NT2/D1 (cell line): ENCODE results near the gene RSU1.

ENCODE experiments used
- SUZ12 ChIP-seq: IDR thresholded peaks from 2 replicates; pipeline ENCODE4 v1.6.1; 2011; ENCODE audit not compliant: insufficient read length, insufficient read depth; ENCODE audit errors: extremely low read depth
- YY1 ChIP-seq: IDR thresholded peaks from 2 replicates; pipeline ENCODE4 v1.6.1; 2011; ENCODE audit not compliant: insufficient read length, insufficient read depth

- TF ChIP-seq YY1 (no peak), SUZ12 (no peak)
Observed at GRCh38 chr10:16789261-16789660, 28.0 kb downstream of the RSU1 start.
